Measurements from ENCODE around the gene GCA. TPM values are rescaled to one million over a fixed set of nuclear protein-coding genes. Genes with fewer than 3 reads are reported as not detected.

Gene GCA
- total and polyA plus RNA-seq, 2 of the 13 experiments (the other 11 are each of a cell fraction or from before 2014, with no cell fraction given), result 42.0 to 48.3 TPM

GRCh38 chr2:162343824-162344616 is at the start of gene GCA (continued):
- no peak; the same call in 1 of the 2 replicates for TF ChIP-seq E2F5 (CRISPR knock-in tag; conservative IDR thresholded peaks at IDR 0.05)
- no peak for TF ChIP-seq ZBTB34 (CRISPR knock-in tag; IDR thresholded peaks at IDR 0.05)
- TF ChIP-seq ZNF619 (CRISPR knock-in tag; IDR thresholded peaks at IDR 0.05), result 0 out of 2 replicates have a peak, but pooled peaks have one; percentile 56
- 0 out of 2 replicates have a peak, but pooled peaks have one; percentile 38 for TF ChIP-seq MIER3 (CRISPR knock-in tag; IDR thresholded peaks at IDR 0.05; ENCODE audit: borderline replicate concordance)
- TF ChIP-seq ARID4A (CRISPR knock-in tag; IDR thresholded peaks at IDR 0.05; ENCODE audit: borderline replicate concordance), result peak; percentile 92; the same call in 1 of the 2 replicates
- peak; percentile 41; the same call in 1 of the 2 replicates for TF ChIP-seq ZFP37 (CRISPR knock-in tag; IDR thresholded peaks at IDR 0.05; ENCODE audit: borderline replicate concordance)
- TF ChIP-seq POLR2G (IDR thresholded peaks at IDR 0.05; ENCODE audit: low read depth, low read length), result peak; percentile 78
- peak; percentile 89 for TF ChIP-seq YEATS4 (CRISPR knock-in tag; IDR thresholded peaks at IDR 0.05; ENCODE audit: borderline replicate concordance)
- TF ChIP-seq NBN (conservative IDR thresholded peaks at IDR 0.05), result no peak
- no peak for TF ChIP-seq ZNF841 (CRISPR knock-in tag; IDR thresholded peaks at IDR 0.05; ENCODE audit: borderline replicate concordance)
- TF ChIP-seq ZNF883 (CRISPR knock-in tag; IDR thresholded peaks at IDR 0.05; ENCODE audit: not compliant biosample characterization), result peak; percentile 86
- no peak for TF ChIP-seq FUBP1 (CRISPR knock-in tag; IDR thresholded peaks at IDR 0.05; ENCODE audit: borderline replicate concordance)
- peak; percentile 86; the same call in 1 of the 2 replicates for TF ChIP-seq ZBTB38 (CRISPR knock-in tag; IDR thresholded peaks at IDR 0.05)
- TF ChIP-seq DRAP1 (CRISPR knock-in tag; IDR thresholded peaks at IDR 0.05), result peak; percentile 39; the same call in 1 of the 2 replicates
- TF ChIP-seq USF2 (IDR thresholded peaks at IDR 0.05; ENCODE audit: low read depth, low read length), result no peak
- TF ChIP-seq USF2 (CRISPR knock-in tag; IDR thresholded peaks at IDR 0.05; ENCODE audit: borderline replicate concordance), result no peak; the same call in 1 of the 2 replicates
